HEK293 (cell line): ENCODE results near the gene MACIR.

Experiments
- CTCF ChIA-PET: fragments of 350-600 bp; formaldehyde crosslinking; extraction: SDS; loops from one replicate; lab custom pipeline; 2021; ENCODE audit warnings: antibody characterized with exemption; lab: Yijun Ruan, JAX
- POLR2A ChIA-PET: fragments of 300-600 bp; formaldehyde crosslinking; extraction: SDS; loops from one replicate; lab custom pipeline; 2020; ENCODE audit warnings: antibody characterized with exemption, inconsistent platforms; lab: Yijun Ruan, JAX
- H3K27ac ChIP-seq: fragments of 200-500 bp; sonication (Bioruptor generic); 2 replicates; pipeline ENCODE4 v1.5.1; 2014; ENCODE audit warnings: low read depth, low read length, control low read depth, inconsistent platforms; ENCODE audit errors: extremely low read depth
- H3K36me3 ChIP-seq, 2 experiments: fragments of 200-500 bp in 1 of 2; sonication (Bioruptor generic) in 1 of 2; 1 replicate in 1 of 2; 2 replicates in 1 of 2; pipeline ENCODE4 v1.5.1; 2014 to 2017; ENCODE audit warnings: inconsistent platforms in 2 of 2, low read length in 2 of 2; ENCODE audit not compliant: control insufficient read depth in 2 of 2, insufficient read depth in 1 of 2
- H3K4me1 ChIP-seq: fragments of 200-500 bp; sonication (Bioruptor generic); 2 replicates; pipeline ENCODE4 v1.5.1; 2014; ENCODE audit warnings: mild to moderate bottlenecking, low read length, inconsistent platforms; ENCODE audit not compliant: control insufficient read depth, insufficient read depth
- H3K4me3 ChIP-seq: 2 replicates; pipeline ENCODE4 v1.5.1; 2011; ENCODE audit warnings: low read depth, mild to moderate bottlenecking, control low read depth, low read length, moderate library complexity
- H3K9me3 ChIP-seq: fragments of 200-500 bp; sonication (Bioruptor generic); 2 replicates; pipeline ENCODE4 v1.5.1; 2014; ENCODE audit warnings: low read depth, low read length, inconsistent platforms; ENCODE audit not compliant: control insufficient read depth, insufficient read depth
- CTCF ChIP-seq: fragments of 450-650 bp; formaldehyde crosslinking; IDR thresholded peaks from 2 replicates; pipeline ENCODE4 v1.5.1; 2016; ENCODE audit warnings: missing biosample characterization, missing genetic modification characterization
- ELK4 ChIP-seq: IDR thresholded peaks from 2 replicates; pipeline ENCODE4 v1.6.1; 2011; ENCODE audit warnings: mild to moderate bottlenecking, low read depth, low read length, borderline replicate concordance
- GLI2 ChIP-seq: fragments of 450-650 bp; formaldehyde crosslinking; IDR thresholded peaks from 2 replicates; pipeline ENCODE4; 2017; ENCODE audit warnings: missing biosample characterization, missing genetic modification characterization, low read depth, borderline replicate concordance
- PBX3 ChIP-seq: sonication (generic); formaldehyde crosslinking; IDR thresholded peaks from 2 replicates; pipeline ENCODE4 v1.8.1; 2022; ENCODE audit warnings: mild to moderate bottlenecking, moderate library complexity, missing genetic modification reagents
- SCRT1 ChIP-seq: fragments of 450-650 bp; formaldehyde crosslinking; IDR thresholded peaks from 2 replicates; pipeline ENCODE4 v1.5.1; 2016; ENCODE audit warnings: missing biosample characterization, missing genetic modification characterization, borderline replicate concordance
- TSHZ1 ChIP-seq: fragments of 450-650 bp; formaldehyde crosslinking; IDR thresholded peaks from 2 replicates; pipeline ENCODE4 v1.5.1; 2016; ENCODE audit warnings: missing biosample characterization, missing genetic modification characterization, borderline replicate concordance
- YY2 ChIP-seq: fragments of 450-650 bp; formaldehyde crosslinking; IDR thresholded peaks from 2 replicates; pipeline ENCODE4 v1.5.1; 2016; ENCODE audit warnings: missing biosample characterization, missing genetic modification characterization
- ZBTB11 ChIP-seq: fragments of 450-650 bp; formaldehyde crosslinking; conservative IDR thresholded peaks from 2 replicates; pipeline ENCODE4 v1.5.1; 2016; ENCODE audit warnings: low read depth, missing biosample characterization, missing genetic modification characterization
- ZBTB44 ChIP-seq: fragments of 450-650 bp; IDR thresholded peaks from 2 replicates; pipeline ENCODE4 v1.5.1; 2018; ENCODE audit warnings: missing biosample characterization, mild to moderate bottlenecking, missing genetic modification characterization
- ZNF221 ChIP-seq: fragments of 450-650 bp; formaldehyde crosslinking; IDR thresholded peaks from 2 replicates; pipeline ENCODE4 v1.5.1; 2017; ENCODE audit warnings: missing biosample characterization, missing genetic modification characterization, borderline replicate concordance
- ZNF529 ChIP-seq: fragments of 450-650 bp; formaldehyde crosslinking; IDR thresholded peaks from 2 replicates; pipeline ENCODE4 v1.5.1; 2017; ENCODE audit warnings: missing genetic modification characterization, missing biosample characterization; ENCODE audit not compliant: insufficient replicate concordance

Gene MACIR

GRCh38 chr5:103247118-103247517 is 11.4 kb upstream of the MACIR start (continued):
- TF ChIP-seq ZBTB11 (tag by site-specific recombination): no peak
- no peak for TF ChIP-seq GLI2 (tag by site-specific recombination)
- no peak for TF ChIP-seq ZBTB44
- no peak for TF ChIP-seq SCRT1
- TF ChIP-seq PBX3 (CRISPR knock-in tag): no peak
- no peak for TF ChIP-seq YY2 (tag by site-specific recombination)
- no peak for TF ChIP-seq TSHZ1
- TF ChIP-seq CTCF (tag by site-specific recombination): no peak
- no peak for TF ChIP-seq ZNF221

GRCh38 chr5:103249068-103249467 is 9.5 kb upstream of the MACIR start:
- ChIA-PET POLR2A (no interaction called here), CTCF (no interaction called here)
- Histone ChIP-seq H3K4me1 (no peaks in the 10 kb centered on the region), H3K36me3 (no peaks in the 10 kb centered on the region), H3K4me3 (no peak overlapping the region), H3K9me3 (no peaks in the 10 kb centered on the region), H3K27ac (no peak overlapping the region)
- TF ChIP-seq ZBTB11 (tag by site-specific recombination) (no peak), ELK4 (no peak), ZNF529 (tag by site-specific recombination) (peak; percentile 91)
